Glomerular endothelial cell (primary cell): ENCODE data around the gene CLIP1. TPM values are rescaled to one million over a fixed set of nuclear protein-coding genes. Genes with fewer than 3 reads are reported as not detected.
"Not testable (repeated sequence)": the region's sequence is repeated elsewhere in the genome, so short reads cannot be mapped to it uniquely, and the experiment has no call there.

Experiments
- DNase-seq: peaks from one replicate; pipeline ENCODE4 v3.0.0-alpha.2; 2011; ENCODE audit warnings: low read depth, low spot score; ENCODE audit errors: extremely low read depth
- total RNA-seq: library from RNA; depleted of rRNA; stranded (reverse); fragments of >200 nt; gene quantifications from 2 replicates; pipeline ENCODE4 v1.2.3, GENCODE V29; 2015

Gene CLIP1
- total RNA-seq: 61.5 and 85.6 TPM in 2 replicates

GRCh38 chr12:122421821-122422729 lies at the start of gene CLIP1:
Gene CLIP1 (minus strand): TSS chr12:122422669. CDS start chr12:122380452, 42,217 bp downstream.
- no peak for DNase-seq

GRCh38 chr12:122471324-122472226 lies 49.1 kb upstream of the CLIP1 start:
- peak; percentile 61 for DNase-seq

- DNase-seq: not testable (repeated sequence)
Measured at GRCh38 chr12:122470576-122470975, 48.1 kb upstream of the CLIP1 start.

GRCh38 chr12:122469856-122470255 lies 47.4 kb upstream of the CLIP1 start:
- not testable (repeated sequence) for DNase-seq

GRCh38 chr12:122467983-122468382 lies 45.5 kb upstream of the CLIP1 start:
- no peak for DNase-seq

GRCh38 chr12:122464317-122465042 lies 42.0 kb upstream of the CLIP1 start:
- DNase-seq: peak; percentile 80

GRCh38 chr12:122460641-122461040 lies 38.2 kb upstream of the CLIP1 start:
- DNase-seq: no peak

GRCh38 chr12:122460061-122460460 lies 37.6 kb upstream of the CLIP1 start:
- no peak for DNase-seq

- DNase-seq: no peak
Measured at GRCh38 chr12:122459211-122459610, 36.7 kb upstream of the CLIP1 start.

- DNase-seq: no peak
Measured at GRCh38 chr12:122458105-122459035, 35.9 kb upstream of the CLIP1 start.

- DNase-seq: no peak
Measured at GRCh38 chr12:122457627-122458026, 35.2 kb upstream of the CLIP1 start.

- DNase-seq: no peak
Measured at GRCh38 chr12:122454739-122455138, 32.3 kb upstream of the CLIP1 start.

GRCh38 chr12:122454250-122454721 lies 31.8 kb upstream of the CLIP1 start:
- DNase-seq: no peak

GRCh38 chr12:122452701-122453285 lies 30.3 kb upstream of the CLIP1 start:
- no peak for DNase-seq

GRCh38 chr12:122449317-122449716 lies 26.8 kb upstream of the CLIP1 start:
- DNase-seq: no peak

- DNase-seq: not testable (repeated sequence)
Measured at GRCh38 chr12:122447825-122448224, 25.4 kb upstream of the CLIP1 start.

GRCh38 chr12:122446390-122446789 lies 23.9 kb upstream of the CLIP1 start:
- DNase-seq: not testable (repeated sequence)

GRCh38 chr12:122444071-122444470 lies 21.6 kb upstream of the CLIP1 start:
- DNase-seq: not testable (repeated sequence)

- not testable (repeated sequence) for DNase-seq
Measured at GRCh38 chr12:122438822-122439221, 16.4 kb upstream of the CLIP1 start.
